CD4-positive, alpha-beta T cell (primary cell): ENCODE measurements around the gene GSTT4. TPM values are rescaled to one million over a fixed set of nuclear protein-coding genes. Genes with fewer than 3 reads are reported as not detected.

ENCODE experiments used
- ATAC-seq: fragments of 200-7000 bp; cut with Tn5 transposase; one replicate; pipeline ENCODE4 v1.10.0; 2022; ENCODE audit warnings: mild to moderate bottlenecking; ENCODE audit not compliant: poor library complexity
- CTCF ChIA-PET: fragments of 350-600 bp; sonication (Branson Sonifier 250); formaldehyde crosslinking; loops from one replicate; lab custom pipeline; 2021; ENCODE audit warnings: antibody characterized with exemption, inconsistent platforms; lab: Charles Lee
- POLR2A ChIA-PET: fragments of 350-600 bp; sonication (Branson Sonifier 250); formaldehyde crosslinking; loops from one replicate; lab custom pipeline; 2021; ENCODE audit warnings: antibody characterized with exemption, inconsistent platforms; lab: Charles Lee
- DNase-seq, 14 experiments: peaks; one replicate each; pipeline ENCODE4 v3.0.0-alpha.2; 2013 to 2020; ENCODE audit warnings: mixed read lengths in 2 of 14
- H3K27ac ChIP-seq, 2 donors: one replicate each; pipeline versions ENCODE4 v1.5.1 to v1.7.0; 2013; ENCODE audit warnings: low read length in 2 of 2, low read depth in 1 of 2, mild to moderate bottlenecking in 1 of 2
- H3K27me3 ChIP-seq, 2 experiments: 1 replicate in 1 of 2; 2 replicates in 1 of 2; pipeline versions ENCODE4 v1.6.1 to v1.7.0; 2013; ENCODE audit warnings: low read length in 2 of 2, control low read depth in 1 of 2, mild to moderate bottlenecking in 1 of 2, moderate library complexity in 1 of 2; ENCODE audit not compliant: insufficient read depth in 2 of 2, control insufficient read depth in 1 of 2
- H3K36me3 ChIP-seq: one replicate; pipeline ENCODE4 v1.6.1; 2013; ENCODE audit warnings: low read length, control low read depth; ENCODE audit not compliant: insufficient read depth
- H3K4me1 ChIP-seq: one replicate; pipeline ENCODE4 v1.6.1; 2013; ENCODE audit warnings: low read length, control low read depth; ENCODE audit not compliant: insufficient read depth
- H3K4me3 ChIP-seq: one replicate; pipeline ENCODE4 v1.5.1; 2013; ENCODE audit warnings: mild to moderate bottlenecking, low read length, moderate library complexity
- H3K9me3 ChIP-seq, 2 experiments: 1 replicate in 1 of 2; 2 replicates in 1 of 2; pipeline versions ENCODE4 v1.6.1 to v1.7.0; 2013; ENCODE audit warnings: low read length in 2 of 2, mild to moderate bottlenecking in 2 of 2, control low read depth in 1 of 2, moderate library complexity in 1 of 2; ENCODE audit not compliant: control insufficient read depth in 1 of 2, insufficient read depth in 1 of 2
- H3K27ac Mint-ChIP-seq: one replicate; pipeline ENCODE4 v1.8.0; 2020; ENCODE audit warnings: mixed read lengths
- H3K27me3 Mint-ChIP-seq: one replicate; pipeline ENCODE4 v1.8.0; 2021; ENCODE audit warnings: mixed read lengths
- H3K36me3 Mint-ChIP-seq: one replicate; pipeline ENCODE4 v1.8.0; 2021; ENCODE audit warnings: low read depth, mixed read lengths
- H3K4me1 Mint-ChIP-seq: one replicate; pipeline ENCODE4 v1.8.0; 2021; ENCODE audit warnings: low read depth, mixed read lengths
- H3K4me3 Mint-ChIP-seq: one replicate; pipeline ENCODE4 v1.8.0; 2020; ENCODE audit warnings: mild to moderate bottlenecking, mixed read lengths
- H3K9me3 Mint-ChIP-seq: one replicate; pipeline ENCODE4 v1.8.0; 2020; ENCODE audit warnings: mixed read lengths
- intact Hi-C, 2 experiments: fragments of 100-400 bp; cut with DNase I in 1 of 2; cut with micrococcal nuclease in 1 of 2; formaldehyde crosslinking; loops; one replicate each; pipeline versions ENCODE4 v1.15.1 to v1.9.0; 2023 to 2025; cut with DNase I, micrococcal nuclease
- total RNA-seq, 174 experiments: library from RNA in 2 of 174; stranded (reverse) in 2 of 174; gene quantifications; one replicate each; pipeline ENCODE4 v1.2.3 and lab custom pipeline; 2021 to 2026
- TF ChIP-seq, protein P1 (sequence below): fragments of 200-600 bp; IDR thresholded peaks from one replicate; pipeline ENCODE4 v1.8.0; 2022; ENCODE audit warnings: antibody characterized with exemption, mild to moderate bottlenecking

GSTT4 gene
- total RNA-seq, 2 experiments from 2014 or later: not detected

DNA sequence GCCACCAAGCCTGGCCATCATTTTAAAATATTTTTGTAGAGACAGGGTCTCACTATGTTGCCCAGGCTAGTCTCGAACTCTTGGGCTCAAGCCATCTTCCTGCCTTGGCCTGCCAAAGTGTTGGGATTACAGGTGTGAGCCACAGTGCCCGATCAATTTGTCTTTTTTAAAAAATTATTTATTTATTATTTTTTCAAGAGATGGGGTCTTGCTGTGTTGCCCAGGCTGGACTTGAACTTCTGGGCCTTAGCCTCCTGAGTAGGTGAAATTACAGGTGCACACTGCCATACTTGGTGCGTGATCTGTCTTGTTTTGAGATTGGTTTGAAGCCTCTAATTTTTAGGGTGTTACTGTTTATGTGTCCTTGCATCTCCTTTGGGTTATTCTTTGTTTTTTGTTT, 16.1 kb upstream of the GSTT4 start:
- ChIA-PET CTCF (no interaction called here), POLR2A (no interaction called here)
- TF ChIP-seq, protein P1, sequence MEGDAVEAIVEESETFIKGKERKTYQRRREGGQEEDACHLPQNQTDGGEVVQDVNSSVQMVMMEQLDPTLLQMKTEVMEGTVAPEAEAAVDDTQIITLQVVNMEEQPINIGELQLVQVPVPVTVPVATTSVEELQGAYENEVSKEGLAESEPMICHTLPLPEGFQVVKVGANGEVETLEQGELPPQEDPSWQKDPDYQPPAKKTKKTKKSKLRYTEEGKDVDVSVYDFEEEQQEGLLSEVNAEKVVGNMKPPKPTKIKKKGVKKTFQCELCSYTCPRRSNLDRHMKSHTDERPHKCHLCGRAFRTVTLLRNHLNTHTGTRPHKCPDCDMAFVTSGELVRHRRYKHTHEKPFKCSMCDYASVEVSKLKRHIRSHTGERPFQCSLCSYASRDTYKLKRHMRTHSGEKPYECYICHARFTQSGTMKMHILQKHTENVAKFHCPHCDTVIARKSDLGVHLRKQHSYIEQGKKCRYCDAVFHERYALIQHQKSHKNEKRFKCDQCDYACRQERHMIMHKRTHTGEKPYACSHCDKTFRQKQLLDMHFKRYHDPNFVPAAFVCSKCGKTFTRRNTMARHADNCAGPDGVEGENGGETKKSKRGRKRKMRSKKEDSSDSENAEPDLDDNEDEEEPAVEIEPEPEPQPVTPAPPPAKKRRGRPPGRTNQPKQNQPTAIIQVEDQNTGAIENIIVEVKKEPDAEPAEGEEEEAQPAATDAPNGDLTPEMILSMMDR: no peak
- Mint-ChIP-seq H3K4me1 (peaks cover 47% of the 10 kb centered on the region), H3K4me3 (no peak overlapping the region), H3K9me3 (peaks cover 3% of the 10 kb centered on the region), H3K27me3 (no peaks in the 10 kb centered on the region), H3K27ac (no peak overlapping the region), H3K36me3 (peaks cover 56% of the 10 kb centered on the region)
- no peaks in the 10 kb centered on the region for H3K4me1 ChIP-seq
- no peak overlapping the region for H3K27ac ChIP-seq
- no peak overlapping the region for H3K4me3 ChIP-seq
- intact Hi-C loops: no loop called here
- no peaks in the 10 kb centered on the region for H3K9me3 ChIP-seq
- H3K36me3 ChIP-seq: peaks cover 20% of the 10 kb centered on the region
- no peak for ATAC-seq
- no peaks in the 10 kb centered on the region for H3K27me3 ChIP-seq
- DNase-seq: no peak

DNA sequence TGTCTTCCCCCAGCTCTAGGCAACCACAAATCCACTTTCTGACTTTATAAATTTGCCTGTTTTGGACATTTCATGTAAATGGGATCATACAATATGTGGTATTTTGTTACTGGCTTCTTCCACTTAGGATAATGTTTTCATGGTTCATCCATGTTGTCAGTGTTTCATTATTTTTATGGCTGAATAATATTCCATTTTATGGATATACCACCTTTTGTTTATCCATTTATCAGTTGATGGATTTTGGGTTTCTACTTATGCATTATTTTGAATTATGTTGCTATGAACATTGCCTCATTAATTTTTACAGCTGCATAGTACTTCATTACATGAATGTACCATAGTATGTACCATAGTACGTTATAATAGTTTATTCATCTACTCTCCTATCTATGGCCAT, 10.9 kb upstream of the GSTT4 start:
- Mint-ChIP-seq H3K9me3 (peaks cover 2% of the 10 kb centered on the region), H3K36me3 (peaks cover 37% of the 10 kb centered on the region), H3K4me3 (no peak overlapping the region), H3K27ac (no peak overlapping the region), H3K4me1 (peaks cover 53% of the 10 kb centered on the region), H3K27me3 (no peaks in the 10 kb centered on the region)
- intact Hi-C loops: loop anchor here (10.0 kb wide), 1 partner anchor 231 kb away; the partner anchor contains the start of gene SMARCB1 (in 2 of the 2)
- Histone ChIP-seq H3K36me3 (peaks cover 16% of the 10 kb centered on the region), H3K9me3 (peaks cover 0 to 4% of the 10 kb centered on the region in 2 experiments), H3K27ac (no peak overlapping the region), H3K4me1 (peaks cover 16% of the 10 kb centered on the region), H3K4me3 (no peak overlapping the region), H3K27me3 (no peaks in the 10 kb centered on the region)
- DNase-seq: no peak
- TF ChIP-seq, protein P1: no peak
- ChIA-PET CTCF (interaction anchor here (0.7 kb wide), 2 partner anchors 10 to 141 kb away, joined by 3 to 4 read pairs; no protein-coding TSS in a partner anchor), POLR2A (interaction anchor here (1.0 kb wide), 1 partner anchor 22 kb away, joined by 4 read pairs; no protein-coding TSS in a partner anchor)
- ATAC-seq: no peak

DNA sequence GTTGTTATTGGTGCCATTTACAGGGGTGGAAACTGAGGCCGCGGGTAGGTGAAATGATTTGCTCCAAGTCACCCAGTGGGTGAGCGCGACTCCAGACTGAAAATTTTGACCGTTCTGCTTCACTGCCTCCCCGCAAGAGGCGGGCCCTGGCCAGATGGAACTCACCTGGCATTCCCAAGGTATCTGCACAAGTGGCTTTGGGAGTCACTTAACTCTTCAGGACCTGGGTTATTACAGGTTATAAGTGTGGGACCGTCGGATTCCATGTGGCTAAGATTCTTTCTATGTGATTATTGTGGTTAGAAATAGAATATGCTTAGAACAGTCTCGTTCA, 6.4 kb upstream of the GSTT4 start:
- H3K27me3 ChIP-seq: no peaks in the 10 kb centered on the region
- ChIA-PET POLR2A (interaction anchor here (1.0 to 4.0 kb wide), 7 partner anchors 18 to 231 kb away, joined by 3 to 68 read pairs (median 8); no protein-coding TSS in a partner anchor), CTCF (interaction anchor here (2.6 kb wide), 1 partner anchor 118 kb away, joined by 7 read pairs; the partner anchor contains the start of gene MIF)
- Mint-ChIP-seq H3K36me3 (peaks cover 22% of the 10 kb centered on the region), H3K27me3 (no peaks in the 10 kb centered on the region), H3K27ac (peak overlapping the region; percentile 94), H3K9me3 (peaks cover 2% of the 10 kb centered on the region), H3K4me3 (peak overlapping the region; percentile 99), H3K4me1 (peaks cover 48% of the 10 kb centered on the region)
- peaks cover 22% of the 10 kb centered on the region for H3K4me1 ChIP-seq
- DNase-seq: no peak
- ATAC-seq: no peak
- H3K36me3 ChIP-seq: peaks cover 3% of the 10 kb centered on the region
- H3K9me3 ChIP-seq: peaks cover 0 to 4% of the 10 kb centered on the region in 2 experiments
- intact Hi-C loops: loop anchor here (5.0 to 10.0 kb wide), 2 partner anchors 114 to 227 kb away; partner anchors contain the start of gene SMARCB1 (in 2 of the 2)
- peak overlapping the region; percentile 73 to 86 for H3K27ac ChIP-seq
- TF ChIP-seq, protein P1: no peak
- peak overlapping the region; percentile 99 for H3K4me3 ChIP-seq
